HG03066 (cell line): Measurements from ENCODE around the gene MAP3K8.
"Not testable (repeated sequence)": the region's sequence is repeated elsewhere in the genome, so short reads cannot be mapped to it uniquely, and the experiment has no call there.

Experiments used
- ATAC-seq: cut with Tn5 transposase; IDR thresholded peaks from one replicate; pipeline ENCODE4 v1.9.1; 2021; ENCODE audit warnings: low read depth; ENCODE audit not compliant: unreplicated experiment

The MAP3K8 gene

GRCh38 chr10:30443049-30443448 lies 9.1 kb downstream of the MAP3K8 start:
- no peak for ATAC-seq

DNA sequence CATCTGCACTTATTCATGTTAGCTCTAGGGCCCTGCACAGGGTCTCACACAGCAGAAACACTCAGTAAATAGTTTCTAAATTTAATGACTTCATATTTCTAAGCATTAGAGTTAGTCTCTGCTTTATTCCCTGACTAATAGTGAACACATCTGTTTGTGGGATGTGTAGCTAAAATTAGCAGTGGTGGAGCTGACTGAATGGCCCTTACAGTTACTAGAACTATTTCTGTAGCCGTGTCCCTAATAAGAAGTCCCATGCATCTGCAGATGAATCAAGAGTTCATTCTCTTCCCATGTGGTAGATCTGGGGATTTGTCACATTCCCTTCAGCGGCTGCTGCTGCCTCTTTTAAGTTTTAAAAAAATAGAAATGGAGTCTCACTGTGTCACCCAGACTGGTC lies 11.7 kb downstream of the MAP3K8 start:
- no peak for ATAC-seq

DNA sequence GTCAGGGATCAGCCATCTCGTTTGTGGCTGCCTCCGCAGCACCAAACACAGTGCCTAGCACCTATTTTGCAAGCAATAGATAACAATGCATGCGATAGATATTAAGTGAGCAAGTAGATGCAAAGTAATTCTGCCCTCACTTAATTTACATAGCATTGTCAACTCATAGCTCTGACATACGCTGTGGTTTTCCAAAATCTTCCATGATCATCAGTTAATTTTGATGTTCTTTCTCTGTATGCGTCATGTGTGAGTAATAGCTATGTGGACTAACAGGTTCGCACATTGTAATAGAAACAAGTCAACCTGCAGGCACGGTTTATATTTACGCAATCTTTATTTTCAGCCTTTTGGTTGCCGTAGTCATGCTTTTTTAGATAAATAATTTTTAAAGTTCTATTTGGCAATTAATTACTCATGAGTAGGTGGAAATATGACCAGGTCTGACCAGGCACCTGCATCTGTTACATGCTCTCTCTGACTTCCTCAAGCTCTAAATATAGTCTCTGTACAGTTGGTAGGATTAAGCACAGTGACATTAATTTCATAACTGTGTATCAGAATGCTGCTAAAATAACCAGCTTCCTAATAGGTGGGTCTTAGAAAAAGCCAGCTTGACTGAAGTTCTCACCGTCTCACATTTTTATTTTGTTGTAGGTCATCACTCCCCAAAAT lies 13.3 kb downstream of the MAP3K8 start:
- no peak for ATAC-seq

- ATAC-seq = no peak
Measured at GRCh38 chr10:30448092-30448491, 14.1 kb downstream of the MAP3K8 start.

GRCh38 chr10:30453764-30454527 lies 20.0 kb downstream of the MAP3K8 start:
- ATAC-seq = no peak

DNA sequence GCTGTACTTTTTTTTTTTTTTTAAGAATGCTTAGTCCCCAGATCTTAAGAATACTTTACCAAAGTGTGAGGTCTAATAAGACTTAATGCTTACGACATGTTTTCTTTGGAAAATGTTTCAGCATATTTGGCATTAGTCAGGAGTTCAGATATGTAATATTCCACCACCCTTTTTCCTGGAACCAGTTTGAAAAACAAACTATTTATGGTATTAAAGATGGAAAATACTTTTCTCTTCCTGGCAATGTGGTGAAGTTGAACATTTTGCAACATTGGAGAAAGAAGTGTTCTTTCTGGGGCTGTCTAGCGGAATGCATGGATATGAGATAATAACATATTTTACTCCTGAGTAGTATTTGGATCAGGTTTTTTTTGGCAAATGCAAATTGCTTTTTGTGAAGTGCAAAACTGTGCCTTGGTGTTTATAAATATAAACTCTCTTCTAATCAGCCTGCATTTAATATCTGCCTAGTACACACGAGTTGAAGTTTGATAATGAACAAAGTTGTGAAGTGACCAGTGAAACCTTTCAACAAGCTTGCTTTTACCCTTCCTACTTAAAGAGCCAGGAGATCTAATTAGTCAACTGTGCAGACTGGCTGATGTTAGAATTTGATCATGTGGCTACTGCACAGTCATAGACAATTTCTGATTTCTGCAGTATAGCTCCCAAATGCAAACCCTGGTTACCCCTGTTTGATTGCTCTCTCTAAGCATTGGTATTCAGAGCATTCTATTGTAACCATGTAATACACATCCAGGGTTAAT lies 20.9 kb downstream of the MAP3K8 start:
- ATAC-seq = no peak

DNA sequence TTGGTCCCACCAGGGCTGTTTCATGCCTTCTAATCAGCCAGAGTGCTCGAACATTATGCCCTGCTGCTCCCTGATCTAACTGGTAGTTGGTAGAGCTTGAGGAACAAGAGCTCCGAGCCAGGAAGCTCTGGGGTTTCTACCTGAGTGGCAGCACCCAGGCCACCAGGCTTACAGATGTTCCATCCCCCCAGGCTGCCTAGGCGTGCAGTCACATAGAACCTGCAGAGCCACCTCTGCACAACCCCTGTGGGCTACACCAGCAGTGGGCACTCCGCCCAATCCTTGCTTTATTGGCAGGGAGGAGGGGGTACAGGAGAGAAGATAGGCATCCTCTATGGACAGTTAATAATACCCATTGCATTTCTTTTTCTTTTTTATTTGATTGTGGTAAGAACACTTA lies 21.8 kb downstream of the MAP3K8 start:
- no peak for ATAC-seq

DNA sequence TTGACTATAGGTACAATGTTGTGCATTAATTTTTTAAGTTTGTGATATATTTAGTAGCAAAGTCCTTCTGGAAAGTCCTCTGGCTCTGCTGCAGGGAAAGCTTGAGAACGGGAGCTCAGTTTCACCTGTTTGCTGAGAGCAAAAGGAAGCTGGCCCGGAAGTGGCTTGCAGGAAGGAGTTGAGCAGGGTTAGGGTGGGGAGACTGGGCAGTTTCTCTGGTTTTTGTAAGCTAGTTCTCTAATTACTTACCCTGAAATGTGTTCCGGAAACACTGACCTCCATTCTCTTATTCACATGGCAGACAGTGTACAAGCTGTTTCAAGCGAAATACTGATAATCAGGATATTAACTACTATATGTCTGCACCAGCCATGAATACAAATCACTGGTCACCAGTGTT lies 22.3 kb downstream of the MAP3K8 start:
- ATAC-seq = peak; percentile 83

- no peak for ATAC-seq
Measured at GRCh38 chr10:30459283-30459682, 25.3 kb downstream of the MAP3K8 start.

GRCh38 chr10:30460121-30460520 lies 26.1 kb downstream of the MAP3K8 start:
- ATAC-seq = no peak

- ATAC-seq = no peak
Measured at GRCh38 chr10:30462513-30462912, 28.5 kb downstream of the MAP3K8 start.

DNA sequence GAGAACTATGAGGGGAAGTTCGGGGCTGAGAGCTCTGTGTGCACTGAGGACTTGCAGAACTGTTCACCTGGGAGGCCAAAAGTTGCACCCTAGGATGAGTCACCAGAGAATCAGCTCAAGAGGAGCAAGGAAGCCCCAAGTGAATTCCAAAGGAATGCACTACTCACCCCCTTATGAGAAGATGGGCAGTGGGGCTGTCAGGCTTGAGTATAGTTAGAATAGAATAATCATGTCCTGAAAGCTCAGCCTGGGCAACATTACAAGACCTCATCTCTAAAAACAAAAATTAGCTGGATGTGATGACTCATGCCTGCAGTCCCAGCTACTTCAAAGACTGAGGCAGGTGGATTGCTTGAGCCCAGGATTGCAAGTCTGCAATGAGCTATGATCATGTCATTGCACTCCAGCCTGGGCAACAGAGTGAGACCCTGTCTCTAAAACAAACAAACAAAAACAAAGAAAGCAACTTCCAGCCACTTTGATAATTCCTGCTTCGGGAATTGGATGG lies 30.0 kb downstream of the MAP3K8 start:
- no peak for ATAC-seq

DNA sequence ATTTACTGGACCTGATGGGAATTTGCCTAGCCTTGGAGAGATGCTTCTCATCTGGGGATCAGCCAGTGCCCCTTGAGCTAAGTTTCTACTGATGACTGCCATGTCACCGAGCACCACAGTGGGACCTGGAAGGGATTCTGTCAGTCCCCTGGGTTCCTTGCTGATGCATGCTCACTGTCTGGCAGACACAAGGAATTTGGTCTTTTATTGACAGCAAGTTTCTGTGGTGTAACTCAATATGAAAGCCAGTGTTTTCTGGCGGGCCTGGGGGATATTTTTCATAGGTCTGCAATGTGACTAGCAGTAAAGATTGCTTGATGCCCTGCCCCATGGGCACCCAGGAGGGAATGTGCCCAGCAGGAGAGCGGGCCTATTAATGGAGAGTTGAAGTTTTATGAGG lies 30.7 kb downstream of the MAP3K8 start:
- ATAC-seq = no peak

- ATAC-seq = no peak
Measured at GRCh38 chr10:30466445-30466844, 32.5 kb downstream of the MAP3K8 start.

- ATAC-seq = no peak
Measured at GRCh38 chr10:30467651-30468338, 33.8 kb downstream of the MAP3K8 start.

DNA sequence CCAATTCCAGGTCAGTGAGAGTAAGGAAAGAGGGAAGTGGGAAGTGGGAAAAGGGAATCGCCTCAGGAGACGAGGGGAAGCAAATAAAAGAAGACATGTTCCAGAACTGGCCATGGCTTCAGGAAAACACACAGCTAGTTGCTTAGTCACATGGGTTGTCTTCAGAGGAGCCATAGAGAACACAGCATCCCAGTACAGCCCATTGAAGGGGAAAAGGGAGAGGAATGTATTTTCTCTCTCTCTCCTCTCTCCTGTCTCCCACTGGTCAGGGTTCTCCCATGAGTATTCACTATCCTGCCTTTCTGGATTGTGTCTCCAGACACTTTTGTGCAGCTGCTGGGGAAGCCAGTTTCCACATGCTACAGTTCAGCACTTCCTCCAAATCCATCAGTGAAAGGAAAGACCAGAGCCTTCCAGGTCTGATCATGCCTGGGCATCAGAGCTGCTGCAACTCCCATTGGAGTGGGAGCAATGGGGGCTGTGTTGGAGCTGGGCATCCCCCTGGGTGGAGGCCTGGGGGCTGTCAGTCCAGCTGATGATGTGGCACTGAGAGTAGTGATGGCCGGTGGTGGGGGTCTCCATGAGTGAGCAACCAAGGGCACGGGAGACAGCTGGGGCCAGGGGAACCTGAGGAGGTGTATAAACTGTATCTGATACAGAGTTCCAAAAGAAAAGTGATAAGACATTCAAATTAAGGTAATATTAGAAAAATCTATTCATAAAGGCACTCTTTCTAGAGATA lies 38.6 kb downstream of the MAP3K8 start:
- no peak for ATAC-seq

- not testable (repeated sequence) for ATAC-seq
Measured at GRCh38 chr10:30475515-30475914, 41.5 kb downstream of the MAP3K8 start.

DNA sequence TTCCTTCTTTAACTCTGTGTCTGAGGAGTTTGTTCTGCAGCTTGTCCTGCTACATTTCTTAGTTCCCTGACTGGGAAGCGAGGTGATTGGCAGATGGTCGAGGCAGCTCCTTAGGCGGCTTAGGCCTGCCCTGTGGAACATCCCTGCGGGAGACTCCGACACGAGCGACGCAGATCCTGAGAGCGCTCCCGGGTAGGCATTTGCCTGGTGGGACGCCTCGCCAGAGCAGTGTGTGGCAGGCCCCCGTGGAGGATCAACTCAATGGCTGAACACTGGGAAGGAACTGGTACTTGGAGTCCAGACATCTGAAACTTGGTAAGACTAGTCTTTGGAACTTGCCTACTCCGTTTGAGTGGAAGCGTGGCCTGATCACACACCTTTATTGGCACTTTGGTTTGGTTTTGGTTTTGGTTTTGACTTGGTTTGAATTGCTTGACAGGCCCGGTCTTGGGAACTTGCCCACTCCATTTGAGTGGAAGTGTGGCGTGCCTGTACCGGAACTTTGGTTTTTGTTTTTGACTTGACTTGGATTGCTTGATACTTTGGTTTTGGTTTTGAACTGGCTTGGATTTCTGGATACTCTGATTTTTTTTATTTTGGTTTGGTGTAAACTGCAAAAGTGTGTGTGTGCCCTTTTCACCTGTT lies 42.6 kb downstream of the MAP3K8 start:
- ATAC-seq = no peak

DNA sequence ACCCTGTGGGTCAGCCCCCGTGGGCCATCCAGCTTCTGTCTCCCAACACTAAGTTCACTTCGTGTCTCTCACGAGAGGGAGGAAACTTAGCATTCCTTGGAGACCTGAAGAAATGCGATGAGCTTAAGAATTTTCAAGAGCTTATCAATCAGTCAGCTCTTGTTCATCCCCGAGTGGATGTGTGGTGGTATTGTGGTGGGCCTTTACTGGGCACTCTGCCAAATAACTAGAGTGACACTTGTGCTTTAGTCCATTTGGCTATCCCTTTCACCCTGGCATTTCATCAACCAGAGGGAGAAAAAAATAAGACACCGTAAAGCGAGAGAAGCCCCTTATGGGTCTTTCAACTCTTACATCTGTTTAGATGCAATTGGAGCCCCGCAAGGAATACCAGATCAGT lies 45.5 kb downstream of the MAP3K8 start:
- ATAC-seq = not testable (repeated sequence)

DNA sequence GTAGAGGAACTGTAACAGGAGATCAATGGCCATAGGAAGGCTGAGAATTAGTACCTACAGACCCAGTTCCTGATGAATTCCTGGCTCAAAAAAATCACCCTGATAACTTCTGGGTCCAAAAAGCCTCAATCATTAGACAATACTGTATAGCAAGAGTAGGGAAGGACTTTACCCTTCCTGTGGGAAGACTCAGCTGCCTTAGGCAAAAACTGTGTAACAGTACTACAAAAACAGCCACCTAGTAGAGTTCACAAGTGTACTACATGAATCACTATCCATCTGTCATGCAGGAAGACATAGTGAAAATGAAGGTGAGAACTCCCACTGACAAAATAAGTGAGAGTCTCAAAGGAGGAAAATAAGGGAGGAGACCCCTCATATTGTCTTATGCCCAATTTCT lies 47.6 kb downstream of the MAP3K8 start:
- no peak for ATAC-seq
